B cell (primary cell): ENCODE measurements around the gene HEBP2. TPM values are rescaled to one million over a fixed set of nuclear protein-coding genes. Genes with fewer than 3 reads are reported as not detected.

ENCODE experiments used
- ATAC-seq: fragments of 200-7000 bp; cut with Tn5 transposase; one replicate; pipeline ENCODE4 v1.10.0; 2021; ENCODE audit warnings: low read depth, mild to moderate bottlenecking, moderate number of reproducible peaks, moderate library complexity
- CTCF ChIA-PET: fragments of 350-600 bp; sonication (Branson Sonifier 250); formaldehyde crosslinking; loops from one replicate; lab custom pipeline; 2021; ENCODE audit warnings: antibody characterized with exemption, inconsistent platforms; lab: Charles Lee
- POLR2A ChIA-PET: fragments of 350-600 bp; sonication (Branson Sonifier 250); formaldehyde crosslinking; loops from one replicate; lab custom pipeline; 2021; ENCODE audit warnings: antibody characterized with exemption; lab: Charles Lee
- DNase-seq: peaks from one replicate; pipeline ENCODE4 v3.0.0; 2013
- H2AFZ ChIP-seq: 2 replicates; pipeline ENCODE4 v1.6.1; 2012; ENCODE audit warnings: mild to moderate bottlenecking, low read depth, low read length; ENCODE audit not compliant: insufficient read depth, poor library complexity, severe bottlenecking
- H3K27ac ChIP-seq, 2 donors: 1 replicate in 1 of 2; 2 replicates in 1 of 2; pipeline ENCODE4 v1.5.1; 2012 to 2013; ENCODE audit warnings: low read length in 2 of 2, mild to moderate bottlenecking in 2 of 2, moderate library complexity in 1 of 2
- H3K27me3 ChIP-seq, 4 experiments: fragments of 200-600 bp in 1 of 4; sonication (generic) in 1 of 4; replicated peaks in 1 of 4; 1 replicate in 2 of 4; 2 replicates in 2 of 4; pipeline versions ENCODE4 v1.6.1 to v1.7.0; 2013 to 2016; ENCODE audit warnings: low read length in 3 of 4, mild to moderate bottlenecking in 2 of 4, mixed read lengths in 1 of 4, moderate library complexity in 1 of 4; ENCODE audit not compliant: insufficient read depth in 4 of 4, control insufficient read depth in 3 of 4; ENCODE audit errors: control extremely low read depth in 1 of 4
- H3K36me3 ChIP-seq, 2 experiments: replicated peaks in 1 of 2; 1 replicate in 1 of 2; 2 replicates in 1 of 2; pipeline versions ENCODE4 v1.6.1 to v1.7.1; 2013; ENCODE audit warnings: low read length in 1 of 2; ENCODE audit not compliant: insufficient read depth in 2 of 2, control insufficient read depth in 1 of 2; ENCODE audit errors: control extremely low read depth in 1 of 2, extremely low read depth in 1 of 2
- H3K4me1 ChIP-seq, 2 donors: fragments of 200-600 bp in 1 of 2; sonication (generic) in 1 of 2; 1 replicate in 1 of 2; 2 replicates in 1 of 2; pipeline versions ENCODE4 v1.5.1 to v1.6.1; 2013 to 2017; ENCODE audit warnings: low read length in 2 of 2; ENCODE audit not compliant: control insufficient read depth in 2 of 2, insufficient read depth in 2 of 2
- H3K4me2 ChIP-seq: replicated peaks from 2 replicates; pipeline ENCODE3; 2012; ENCODE audit warnings: mild to moderate bottlenecking, low read depth, low read length; ENCODE audit not compliant: poor library complexity, severe bottlenecking
- H3K4me3 ChIP-seq, 5 experiments: fragments of 200-600 bp in 1 of 5; sonication (generic) in 1 of 5; 1 replicate in 3 of 5; 2 replicates in 2 of 5; pipeline versions ENCODE4 v1.5.1 to v1.7.0; 2011 to 2016; ENCODE audit warnings: low read length in 4 of 5, mild to moderate bottlenecking in 4 of 5, low read depth in 2 of 5, control low read depth in 1 of 5, moderate library complexity in 1 of 5; ENCODE audit not compliant: insufficient read depth in 1 of 5; ENCODE audit errors: control extremely low read depth in 1 of 5, extremely low read depth in 1 of 5
- H3K79me2 ChIP-seq: fragments of 200-600 bp; sonication (generic); one replicate; pipeline ENCODE4 v1.6.0; 2016; ENCODE audit warnings: low read length; ENCODE audit not compliant: control insufficient read depth, insufficient read depth
- H3K9ac ChIP-seq: fragments of 200-600 bp; sonication (generic); 2 replicates; pipeline ENCODE4 v1.6.1; 2017; ENCODE audit warnings: mild to moderate bottlenecking, low read length, moderate library complexity
- H3K9me3 ChIP-seq, 3 donors: one replicate each; pipeline versions ENCODE4 v1.6.1 to v1.7.1; 2013; ENCODE audit warnings: low read length in 2 of 3; ENCODE audit not compliant: control insufficient read depth in 2 of 3, insufficient read depth in 1 of 3; ENCODE audit errors: control extremely low read depth in 1 of 3
- H4K20me1 ChIP-seq: 2 replicates; pipeline ENCODE4 v1.6.0; 2012; ENCODE audit warnings: mild to moderate bottlenecking, low read length; ENCODE audit not compliant: insufficient read depth, control insufficient read depth, poor library complexity, severe bottlenecking
- H3K27ac Mint-ChIP-seq: one replicate; pipeline ENCODE4 v1.8.0; 2021; ENCODE audit warnings: mixed read lengths
- H3K27me3 Mint-ChIP-seq: one replicate; pipeline ENCODE4 v1.8.0; 2021; ENCODE audit warnings: mixed read lengths
- H3K4me1 Mint-ChIP-seq: one replicate; pipeline ENCODE4 v1.8.0; 2021; ENCODE audit warnings: mixed read lengths
- H3K4me3 Mint-ChIP-seq: one replicate; pipeline ENCODE4 v1.8.0; 2021; ENCODE audit warnings: mixed read lengths
- H3K9me3 Mint-ChIP-seq: one replicate; pipeline ENCODE4 v1.8.0; 2022; ENCODE audit warnings: mixed read lengths; ENCODE audit not compliant: insufficient read depth
- CTCF ChIP-seq: fragments of 200-600 bp; IDR thresholded peaks from one replicate; pipeline ENCODE4 v1.8.0; 2022; ENCODE audit warnings: antibody characterized with exemption, mild to moderate bottlenecking
- EZH2 ChIP-seq: IDR thresholded peaks from 2 replicates; pipeline ENCODE4 v1.6.1; 2012; ENCODE audit warnings: borderline replicate concordance, low read depth, mild to moderate bottlenecking, moderate library complexity, low read length; ENCODE audit not compliant: insufficient read depth, poor library complexity, severe bottlenecking
- WGBS: methylation state at CpG from one replicate; pipeline ENCODE4 v1.1.5; 2013; ENCODE audit warnings: missing lambda C conversion rate; ENCODE audit not compliant: insufficient coverage; 5-methylcytosine and 5-hydroxymethylcytosine counted together
- intact Hi-C: fragments of 100-400 bp; cut with micrococcal nuclease; formaldehyde crosslinking; loops from one replicate; pipeline ENCODE4 v1.10.0; 2022
- polyA plus RNA-seq: library from polyadenylated mRNA; depleted of rRNA; stranded (reverse); fragments of >200 nt; gene quantifications from 2 replicates; pipeline ENCODE4 v1.2.3, GENCODE V29; 2012
- total RNA-seq, 2 donors: library from RNA; stranded (reverse); fragments of 120-200 nt in 1 of 2; gene quantifications; 1 replicate in 1 of 2; 2 replicates in 1 of 2; pipeline versions ENCODE4 v1.2.3 to v1.2.4, GENCODE V29; 2013 to 2022

HEBP2 gene
- total and polyA plus RNA-seq, 2 donors (not counting 1 experiment from before 2014, with no cell fraction given): 12.4 to 35.1 TPM

GRCh38 chr6:138439546-138439945 is 35.5 kb downstream of the HEBP2 start:
- DNase-seq: no peak
- Histone ChIP-seq H3K27me3 (no peaks in the 10 kb centered on the region), H3K36me3 (no peaks in the 10 kb centered on the region), H3K79me2 (no peaks in the 10 kb centered on the region), H3K27ac (no peak overlapping the region), H3K9me3 (no peaks in the 10 kb centered on the region), H4K20me1 (no peaks in the 10 kb centered on the region), H2AFZ (no peak overlapping the region), H3K4me1 (no peaks in the 10 kb centered on the region), H3K4me2 (no peak overlapping the region), H3K4me3 (no peak overlapping the region), H3K9ac (no peak overlapping the region)
- Mint-ChIP-seq H3K4me1 (peaks cover 6% of the 10 kb centered on the region), H3K9me3 (no peaks in the 10 kb centered on the region), H3K27me3 (no peaks in the 10 kb centered on the region), H3K4me3 (no peak overlapping the region), H3K27ac (no peak overlapping the region)
- no peak for ATAC-seq
- ChIA-PET CTCF (interaction anchor here (1.2 kb wide), 1 partner anchor 10 kb away, joined by 5 read pairs; no protein-coding TSS in a partner anchor), POLR2A (no interaction called here)
- 96% methylated on average over 4 of the region's 7 CpGs for WGBS
- TF ChIP-seq CTCF (no peak), EZH2 (no peak)
- intact Hi-C loops: no loop called here

GRCh38 chr6:138440296-138440695 is 36.3 kb downstream of the HEBP2 start:
- H3K27ac Mint-ChIP-seq: no peak overlapping the region
- ChIA-PET POLR2A (no interaction called here), CTCF (interaction anchor here (1.2 to 1.5 kb wide), 2 partner anchors 11 to 80 kb away, joined by 3 to 5 read pairs; no protein-coding TSS in a partner anchor)
- no peak overlapping the region for H3K4me2 ChIP-seq
- no peak overlapping the region for H3K27ac ChIP-seq
- no peak for TF ChIP-seq EZH2
- TF ChIP-seq CTCF: no peak
- H3K9me3 ChIP-seq: no peaks in the 10 kb centered on the region
- 78% methylated on average over 2 of the region's 3 CpGs for WGBS
- no peaks in the 10 kb centered on the region for H3K27me3 ChIP-seq
- no peak overlapping the region for H2AFZ ChIP-seq
- no peaks in the 10 kb centered on the region for H3K36me3 ChIP-seq
- H3K9ac ChIP-seq: no peak overlapping the region
- no peaks in the 10 kb centered on the region for H3K79me2 ChIP-seq
- ATAC-seq: no peak
- H3K4me1 ChIP-seq: no peaks in the 10 kb centered on the region
- no peak overlapping the region for H3K4me3 ChIP-seq
- no peak for DNase-seq
- intact Hi-C loops: no loop called here
- no peak overlapping the region for H3K4me3 Mint-ChIP-seq
- H3K9me3 Mint-ChIP-seq: no peaks in the 10 kb centered on the region
- no peaks in the 10 kb centered on the region for H3K27me3 Mint-ChIP-seq
- H3K4me1 Mint-ChIP-seq: peaks cover 4% of the 10 kb centered on the region
- no peaks in the 10 kb centered on the region for H4K20me1 ChIP-seq
